Nephron progenitor cell (in vitro differentiated cells): Measurements from ENCODE around the gene P3R3URF.

Experiments
- DNase-seq: peaks from one replicate; pipeline ENCODE4 v3.0.0; 2021
- H3K27ac Mint-ChIP-seq: 2 replicates; pipeline ENCODE4 v1.8.0; 2021; ENCODE audit warnings: mild to moderate bottlenecking, moderate library complexity, mixed read lengths
- H3K27me3 Mint-ChIP-seq: 2 replicates; pipeline ENCODE4 v1.8.0; 2021; ENCODE audit warnings: mild to moderate bottlenecking, low read depth, mixed read lengths; ENCODE audit not compliant: poor library complexity
- H3K36me3 Mint-ChIP-seq: 2 replicates; pipeline ENCODE4 v1.8.0; 2021; ENCODE audit warnings: low read depth, mixed read lengths
- H3K4me1 Mint-ChIP-seq: 2 replicates; pipeline ENCODE4 v1.8.0; 2021; ENCODE audit warnings: mixed read lengths
- H3K4me3 Mint-ChIP-seq: 2 replicates; pipeline ENCODE4 v1.8.0; 2021; ENCODE audit warnings: mild to moderate bottlenecking, moderate library complexity, mixed read lengths
- H3K9me3 Mint-ChIP-seq: 2 replicates; pipeline ENCODE4 v1.8.0; 2021; ENCODE audit warnings: mild to moderate bottlenecking, moderate library complexity, mixed read lengths
- CTCF ChIP-seq: fragments of 200-600 bp; sonication (generic); IDR thresholded peaks from 2 replicates; pipeline ENCODE4 v1.5.0; 2021; ENCODE audit warnings: antibody characterized with exemption

The P3R3URF gene

GRCh38 chr1:46131712-46132528 lies 44.4 kb downstream of the P3R3URF start:
- peak overlapping the region; percentile 100 for H3K27ac Mint-ChIP-seq
- DNase-seq = peak; percentile 30
- no peak for TF ChIP-seq CTCF
- H3K9me3 Mint-ChIP-seq = no peaks in the 10 kb centered on the region
- H3K27me3 Mint-ChIP-seq = no peaks in the 10 kb centered on the region
- peak overlapping the region; percentile 98 for H3K4me3 Mint-ChIP-seq
- H3K36me3 Mint-ChIP-seq = peaks cover 7% of the 10 kb centered on the region
- peaks cover 46% of the 10 kb centered on the region for H3K4me1 Mint-ChIP-seq

GRCh38 chr1:46131093-46131492 lies 45.2 kb downstream of the P3R3URF start:
- no peaks in the 10 kb centered on the region for H3K9me3 Mint-ChIP-seq
- no peaks in the 10 kb centered on the region for H3K27me3 Mint-ChIP-seq
- H3K36me3 Mint-ChIP-seq = peaks cover 10% of the 10 kb centered on the region
- DNase-seq = no peak
- peak overlapping the region; percentile 100 for H3K27ac Mint-ChIP-seq
- no peak for TF ChIP-seq CTCF
- peak overlapping the region; percentile 98 for H3K4me3 Mint-ChIP-seq
- peaks cover 39% of the 10 kb centered on the region for H3K4me1 Mint-ChIP-seq

GRCh38 chr1:46130606-46131005 lies 45.7 kb downstream of the P3R3URF start:
- Mint-ChIP-seq H3K4me3 (peak overlapping the region; percentile 98), H3K27me3 (no peaks in the 10 kb centered on the region), H3K9me3 (no peaks in the 10 kb centered on the region), H3K4me1 (peaks cover 39% of the 10 kb centered on the region), H3K36me3 (peaks cover 14% of the 10 kb centered on the region), H3K27ac (no peak overlapping the region)
- DNase-seq = no peak
- no peak for TF ChIP-seq CTCF

GRCh38 chr1:46130121-46130520 lies 46.2 kb downstream of the P3R3URF start:
- H3K27me3 Mint-ChIP-seq = no peaks in the 10 kb centered on the region
- peak overlapping the region; percentile 98 for H3K4me3 Mint-ChIP-seq
- H3K4me1 Mint-ChIP-seq = peaks cover 39% of the 10 kb centered on the region
- DNase-seq = no peak
- no peaks in the 10 kb centered on the region for H3K9me3 Mint-ChIP-seq
- peaks cover 17% of the 10 kb centered on the region for H3K36me3 Mint-ChIP-seq
- TF ChIP-seq CTCF = no peak
- H3K27ac Mint-ChIP-seq = no peak overlapping the region

GRCh38 chr1:46128344-46128743 lies 47.9 kb downstream of the P3R3URF start:
- no peaks in the 10 kb centered on the region for H3K9me3 Mint-ChIP-seq
- H3K4me3 Mint-ChIP-seq = peak overlapping the region; percentile 98
- H3K4me1 Mint-ChIP-seq = peaks cover 23% of the 10 kb centered on the region
- H3K27ac Mint-ChIP-seq = no peak overlapping the region
- DNase-seq = no peak
- no peak for TF ChIP-seq CTCF
- peaks cover 24% of the 10 kb centered on the region for H3K36me3 Mint-ChIP-seq
- H3K27me3 Mint-ChIP-seq = no peaks in the 10 kb centered on the region
